Sciatic nerve (tissue), 2 donors: ENCODE results near the gene DRAM1. TPM values are rescaled to one million over a fixed set of nuclear protein-coding genes. Genes with fewer than 3 reads are reported as not detected.

ENCODE experiments used
- ATAC-seq: fragments of 200-7000 bp; cut with Tn5 transposase; one replicate; pipeline ENCODE4 v1.9.1; 2020; ENCODE audit warnings: mild to moderate bottlenecking, moderate library complexity
- DNase-seq: peaks from one replicate; pipeline ENCODE4 v3.0.0-alpha.2; 2020; ENCODE audit warnings: low spot score
- intact Hi-C: fragments of 100-400 bp; cut with DNase I; formaldehyde crosslinking; loops from one replicate; pipeline ENCODE4 v1.14.2; 2022
- total RNA-seq: library from RNA; stranded (reverse); fragmentation: NEBNext Ultra II Directional; extraction: Animal tissue kit (Norgen Biotek cat#: 25700); gene quantifications from one replicate; pipeline ENCODE4 v1.2.1, GENCODE V29; 2021
- donor health status: DM: no; HTN: no; CAD: no.
- donor health status: DM: no; HTN: no; CAD: no.

The DRAM1 gene
- total RNA-seq, 1 donor from 2014 or later = 21.6 TPM

DNA sequence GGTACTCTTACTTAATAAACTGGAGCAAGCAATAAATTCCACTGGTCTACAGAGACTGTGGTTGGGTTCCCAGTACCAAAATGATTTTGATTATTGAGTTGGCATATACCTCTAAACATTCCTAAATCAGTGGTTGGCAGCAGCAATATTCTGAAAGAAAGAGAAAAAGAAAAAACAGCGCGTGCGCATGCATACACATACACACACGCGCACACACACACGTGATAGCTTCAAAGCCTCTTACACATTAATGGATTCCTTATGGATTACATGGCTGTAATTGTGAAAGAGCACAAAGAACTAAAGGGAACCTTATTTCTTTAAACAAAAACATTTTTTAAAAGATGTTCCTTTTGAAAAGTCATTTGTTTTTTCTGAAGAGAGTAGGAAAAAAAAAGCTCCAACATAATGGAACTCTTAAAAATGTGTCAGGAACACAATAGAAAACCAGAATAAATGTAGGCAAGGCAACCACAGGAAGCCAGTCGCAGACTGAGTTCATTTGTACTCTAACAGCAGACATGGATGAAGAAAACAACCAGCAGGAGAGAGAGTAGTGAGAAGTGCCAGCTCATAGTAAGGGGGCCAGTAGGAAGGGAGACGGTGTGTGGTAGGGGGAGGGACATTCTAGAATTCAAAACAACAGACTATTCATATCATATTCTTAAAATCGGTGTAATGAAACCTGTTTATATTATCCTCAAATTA is 80.0 kb downstream of the DRAM1 start:
- ATAC-seq (peak; percentile 71), DNase-seq (no peak)
- intact Hi-C loops = no loop called here

- ATAC-seq (no peak), DNase-seq (no peak)
- intact Hi-C loops = no loop called here
Observed at GRCh38 chr12:101959607-101960006, 82.2 kb downstream of the DRAM1 start.

DNA sequence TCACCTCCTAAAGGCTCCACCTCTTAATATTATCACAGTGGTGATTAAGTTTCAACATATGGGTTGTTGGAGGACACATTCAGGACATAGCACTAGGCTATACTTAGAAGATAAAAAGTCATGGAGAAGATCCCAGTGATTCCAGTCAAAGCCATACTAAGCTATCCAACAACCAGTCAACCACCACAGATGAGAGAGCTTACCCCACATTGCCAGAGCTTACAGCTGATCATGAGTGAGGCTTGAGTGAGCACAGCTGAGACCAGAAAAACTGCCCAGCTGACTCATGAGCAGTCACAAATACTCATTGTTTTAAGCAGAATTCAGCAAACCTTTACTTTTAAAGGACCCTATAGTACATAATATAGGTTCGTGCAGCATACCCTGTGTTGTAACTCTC is 85.1 kb downstream of the DRAM1 start:
- ATAC-seq (no peak), DNase-seq (no peak)
- intact Hi-C loops = no loop called here

GRCh38 chr12:101963697-101964096 is 86.3 kb downstream of the DRAM1 start:
- DNase-seq (no peak), ATAC-seq (no peak)
- intact Hi-C loops = loop anchor here (2.0 kb wide), 1 partner anchor 577 kb away; no protein-coding TSS in a partner anchor

- intact Hi-C loops = no loop called here
- DNase-seq = no peak
- no peak for ATAC-seq
Observed at GRCh38 chr12:101966496-101966895, 89.1 kb downstream of the DRAM1 start.

- DNase-seq (no peak), ATAC-seq (no peak)
- intact Hi-C loops = no loop called here
Observed at GRCh38 chr12:101967506-101967905, 90.1 kb downstream of the DRAM1 start.

GRCh38 chr12:101968770-101969169 is 91.4 kb downstream of the DRAM1 start:
- DNase-seq (no peak), ATAC-seq (no peak)
- intact Hi-C loops = no loop called here

Other genes with a start within 250 kb of the DRAM1 start
- 66.3 TPM for gene CHPT1, start 179.9 kb upstream of the DRAM1 start, total RNA-seq
- gene SYCP3, start 138.1 kb upstream of the DRAM1 start, total RNA-seq = not detected
- gene GNPTAB, start 46.6 kb upstream of the DRAM1 start, total RNA-seq = 45.7 TPM
- 55.6 TPM for gene WASHC3, start 184.4 kb downstream of the DRAM1 start, total RNA-seq
- 18.9 TPM for gene NUP37, start 242.5 kb downstream of the DRAM1 start, total RNA-seq
- 1.6 TPM for gene PARPBP, start 242.6 kb downstream of the DRAM1 start, total RNA-seq